Esophagus squamous epithelium (tissue), 5 donors: ENCODE measurements around the gene TIMD4. TPM values are rescaled to one million over a fixed set of nuclear protein-coding genes. Genes with fewer than 3 reads are reported as not detected.
"Not testable (repeated sequence)": the region's sequence is repeated elsewhere in the genome, so short reads cannot be mapped to it uniquely, and the experiment has no call there.

Experiments used
- DNase-seq: peaks from one replicate; lab custom pipeline; 2025; lab: John Stamatoyannopoulos, UW
- H3K27ac ChIP-seq, 4 donors: fragments of 200-600 bp; sonication (generic); one replicate each; pipeline ENCODE4 v1.5.1; 2016 to 2019; ENCODE audit warnings: mild to moderate bottlenecking in 1 of 4
- H3K27me3 ChIP-seq, 4 donors: fragments of 200-600 bp; sonication (generic); 1 replicate in 3 of 4; 2 replicates in 1 of 4; pipeline versions ENCODE4 v1.5.1 to v1.6.0; 2017 to 2021; ENCODE audit warnings: antibody characterized with exemption in 1 of 4
- H3K36me3 ChIP-seq, 3 donors: fragments of 200-600 bp; sonication (generic); one replicate each; pipeline ENCODE4 v1.5.1; 2016 to 2019
- H3K4me1 ChIP-seq, 3 donors: fragments of 200-600 bp; sonication (generic); one replicate each; pipeline ENCODE4 v1.5.1; 2017 to 2019
- H3K4me3 ChIP-seq, 4 donors: fragments of 200-600 bp; sonication (generic); 1 replicate in 3 of 4; 2 replicates in 1 of 4; pipeline ENCODE4 v1.5.1; 2016 to 2019; ENCODE audit warnings: mild to moderate bottlenecking in 2 of 4, moderate library complexity in 1 of 4
- H3K9me3 ChIP-seq, 3 donors: fragments of 200-600 bp; sonication (generic); one replicate each; pipeline ENCODE4 v1.5.1; 2016 to 2019
- POLR2A ChIP-seq, 4 donors: fragments of 450-650 bp; IDR thresholded peaks; one replicate each; pipeline ENCODE4 v1.6.1; 2017; ENCODE audit warnings: antibody characterized with exemption in 4 of 4, mild to moderate bottlenecking in 4 of 4, moderate library complexity in 3 of 4
- WGBS, 2 donors: methylation state at CpG; one replicate each; pipeline ENCODE4 v1.1.5; 2018; 5-methylcytosine and 5-hydroxymethylcytosine counted together
- intact Hi-C: fragments of 100-400 bp; cut with DNase I; formaldehyde crosslinking; loops from one replicate; pipeline ENCODE4 v1.15.0; 2022
- total RNA-seq, 4 donors: library from RNA; depleted of rRNA; stranded (reverse); fragments of >200 nt; gene quantifications; one replicate each; pipeline ENCODE4 v1.1.0, GENCODE V29; 2016
- TF ChIP-seq, protein P1 (sequence below), 6 experiments: fragments of 450-650 bp in 4 of 6; fragments of 200-600 bp in 2 of 6; sonication (generic) in 2 of 6; IDR thresholded peaks; one replicate each; pipeline ENCODE4 v1.5.1; 2016 to 2019; ENCODE audit warnings: antibody characterized with exemption in 6 of 6, mild to moderate bottlenecking in 4 of 6, moderate library complexity in 4 of 6
- donor health status: DM: yes; HTN: yes; CAD: no.

The TIMD4 gene
- total RNA-seq, 4 donors from 2014 or later: not detected

DNA sequence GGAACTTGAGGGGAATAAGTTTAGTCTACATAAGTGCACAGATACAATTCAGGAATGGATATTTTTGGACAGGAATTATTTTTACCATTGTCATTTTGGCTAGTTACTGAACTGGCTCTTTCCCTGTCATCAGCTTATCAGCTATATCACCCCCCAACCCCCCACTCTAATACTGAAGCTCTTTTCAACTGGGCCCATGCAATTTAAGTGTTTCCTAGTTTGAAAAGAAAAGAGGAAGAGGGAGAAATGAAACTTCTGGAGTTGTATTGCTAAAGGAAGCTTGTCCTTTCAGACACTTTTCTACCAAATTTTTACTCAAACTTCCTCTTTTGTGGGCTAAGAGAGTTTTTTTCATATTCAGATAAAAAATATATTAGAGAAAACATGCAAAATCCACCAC lies 18.5 kb upstream of the TIMD4 start:
- no peak for TF ChIP-seq POLR2A (IDR thresholded peaks at IDR 0.05)
- TF ChIP-seq, protein P1, sequence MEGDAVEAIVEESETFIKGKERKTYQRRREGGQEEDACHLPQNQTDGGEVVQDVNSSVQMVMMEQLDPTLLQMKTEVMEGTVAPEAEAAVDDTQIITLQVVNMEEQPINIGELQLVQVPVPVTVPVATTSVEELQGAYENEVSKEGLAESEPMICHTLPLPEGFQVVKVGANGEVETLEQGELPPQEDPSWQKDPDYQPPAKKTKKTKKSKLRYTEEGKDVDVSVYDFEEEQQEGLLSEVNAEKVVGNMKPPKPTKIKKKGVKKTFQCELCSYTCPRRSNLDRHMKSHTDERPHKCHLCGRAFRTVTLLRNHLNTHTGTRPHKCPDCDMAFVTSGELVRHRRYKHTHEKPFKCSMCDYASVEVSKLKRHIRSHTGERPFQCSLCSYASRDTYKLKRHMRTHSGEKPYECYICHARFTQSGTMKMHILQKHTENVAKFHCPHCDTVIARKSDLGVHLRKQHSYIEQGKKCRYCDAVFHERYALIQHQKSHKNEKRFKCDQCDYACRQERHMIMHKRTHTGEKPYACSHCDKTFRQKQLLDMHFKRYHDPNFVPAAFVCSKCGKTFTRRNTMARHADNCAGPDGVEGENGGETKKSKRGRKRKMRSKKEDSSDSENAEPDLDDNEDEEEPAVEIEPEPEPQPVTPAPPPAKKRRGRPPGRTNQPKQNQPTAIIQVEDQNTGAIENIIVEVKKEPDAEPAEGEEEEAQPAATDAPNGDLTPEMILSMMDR (IDR thresholded peaks at IDR 0.05): no peak
- no peak for DNase-seq
- intact Hi-C loops: no loop called here
- Histone ChIP-seq H3K9me3 (peaks cover 0 to 19% (median 0%) of the 10 kb centered on the region in 3 donors), H3K36me3 (no peaks in the 10 kb centered on the region), H3K27ac (no peak overlapping the region), H3K4me1 (no peaks in the 10 kb centered on the region), H3K27me3 (no peaks in the 10 kb centered on the region), H3K4me3 (no peak overlapping the region)

DNA sequence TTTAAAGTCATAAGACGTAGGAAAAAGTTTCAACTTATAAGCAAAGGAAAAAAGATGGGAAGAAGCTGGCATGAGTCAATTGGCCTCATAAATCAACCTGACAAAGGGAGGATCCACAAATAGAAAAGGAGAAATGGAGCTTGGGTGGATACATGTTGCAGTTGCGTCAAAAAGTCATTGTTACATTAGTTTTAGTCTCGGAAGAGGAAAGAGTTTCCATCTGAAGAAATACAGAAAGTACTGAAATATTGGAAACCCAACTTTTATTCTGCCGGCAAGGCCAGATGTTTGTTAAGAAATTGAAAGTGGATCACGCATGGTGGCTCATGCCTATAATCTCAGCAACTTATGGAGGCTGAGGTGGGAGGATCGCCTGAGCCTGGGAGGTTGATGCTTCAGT lies 11.3 kb upstream of the TIMD4 start:
- Histone ChIP-seq H3K27ac (no peak overlapping the region), H3K27me3 (no peaks in the 10 kb centered on the region), H3K36me3 (no peaks in the 10 kb centered on the region), H3K4me3 (no peak overlapping the region), H3K9me3 (peaks cover 0 to 6% (median 0%) of the 10 kb centered on the region in 3 donors), H3K4me1 (no peaks in the 10 kb centered on the region)
- intact Hi-C loops: no loop called here
- TF ChIP-seq POLR2A (IDR thresholded peaks at IDR 0.05): no peak
- TF ChIP-seq, protein P1 (IDR thresholded peaks at IDR 0.05): no peak
- 66 to 83% methylated on average over 6 of the region's 6 CpGs for WGBS, 2 donors
- DNase-seq: no peak

DNA sequence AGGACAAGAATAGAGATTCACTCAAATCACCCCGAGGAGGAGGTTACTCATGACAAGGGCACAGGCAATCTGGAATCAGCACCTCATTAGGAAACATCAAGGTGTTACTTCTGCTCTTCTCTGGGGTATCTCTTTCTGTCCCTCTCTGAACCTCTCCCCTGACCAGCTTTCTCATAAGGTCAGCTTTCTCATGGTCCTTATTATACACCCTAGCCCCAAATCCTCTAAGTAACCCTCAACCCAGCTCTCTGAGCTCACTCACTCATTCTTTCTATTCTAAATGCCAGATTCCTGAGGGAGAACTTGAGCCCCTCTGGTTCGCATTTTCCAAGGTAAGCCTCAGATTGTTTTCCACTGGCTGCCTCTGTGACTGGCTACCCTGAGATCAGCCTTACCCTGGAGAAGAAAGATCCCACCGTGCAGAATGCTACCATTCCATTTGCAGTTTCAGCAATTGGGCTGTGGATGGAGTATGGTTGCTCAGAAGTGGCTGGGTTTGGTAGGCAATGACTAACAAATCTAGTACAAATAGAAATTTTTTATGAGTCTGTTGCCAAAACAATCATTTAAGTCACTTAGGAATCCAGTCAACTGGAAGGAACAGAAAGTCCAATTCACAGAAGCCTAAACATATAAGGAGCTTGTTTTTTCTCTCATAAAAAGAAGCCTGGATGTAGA lies 9.0 kb upstream of the TIMD4 start:
- H3K36me3 ChIP-seq: no peaks in the 10 kb centered on the region
- no peaks in the 10 kb centered on the region for H3K9me3 ChIP-seq
- TF ChIP-seq POLR2A (IDR thresholded peaks at IDR 0.05): no peak
- TF ChIP-seq, protein P1 (IDR thresholded peaks at IDR 0.05): no peak
- WGBS, 2 donors: 68 to 88% methylated on average over 3 of the region's 3 CpGs
- intact Hi-C loops: no loop called here
- no peaks in the 10 kb centered on the region for H3K4me1 ChIP-seq
- H3K27me3 ChIP-seq: no peaks in the 10 kb centered on the region
- H3K27ac ChIP-seq: no peak overlapping the region
- no peak overlapping the region for H3K4me3 ChIP-seq
- no peak for DNase-seq

DNA sequence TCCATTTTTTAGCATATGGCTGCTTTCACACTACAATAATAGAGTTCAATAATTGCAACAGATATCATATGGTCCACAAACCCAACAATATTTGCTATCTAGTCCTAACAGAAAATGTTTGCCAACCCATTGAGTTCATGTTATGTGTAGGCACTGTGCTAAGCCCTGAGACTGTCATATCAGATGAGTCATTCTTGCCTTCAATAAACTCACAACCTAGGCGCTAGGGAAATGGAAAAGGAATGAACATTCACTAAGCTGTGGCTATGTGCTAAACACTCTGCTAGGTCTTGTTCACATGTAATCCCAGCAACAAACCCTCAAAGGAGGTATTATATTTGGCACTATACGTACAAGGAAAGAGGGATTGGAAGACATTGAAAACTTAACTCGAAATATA lies 8.4 kb upstream of the TIMD4 start:
- Histone ChIP-seq H3K27ac (no peak overlapping the region), H3K9me3 (no peaks in the 10 kb centered on the region), H3K4me3 (no peak overlapping the region), H3K4me1 (no peaks in the 10 kb centered on the region), H3K36me3 (no peaks in the 10 kb centered on the region), H3K27me3 (no peaks in the 10 kb centered on the region)
- WGBS, 2 donors: 52 to 61% methylated on average over 3 of the region's 3 CpGs
- intact Hi-C loops: no loop called here
- TF ChIP-seq POLR2A (IDR thresholded peaks at IDR 0.05): no peak
- TF ChIP-seq, protein P1 (IDR thresholded peaks at IDR 0.05): no peak
- no peak for DNase-seq

DNA sequence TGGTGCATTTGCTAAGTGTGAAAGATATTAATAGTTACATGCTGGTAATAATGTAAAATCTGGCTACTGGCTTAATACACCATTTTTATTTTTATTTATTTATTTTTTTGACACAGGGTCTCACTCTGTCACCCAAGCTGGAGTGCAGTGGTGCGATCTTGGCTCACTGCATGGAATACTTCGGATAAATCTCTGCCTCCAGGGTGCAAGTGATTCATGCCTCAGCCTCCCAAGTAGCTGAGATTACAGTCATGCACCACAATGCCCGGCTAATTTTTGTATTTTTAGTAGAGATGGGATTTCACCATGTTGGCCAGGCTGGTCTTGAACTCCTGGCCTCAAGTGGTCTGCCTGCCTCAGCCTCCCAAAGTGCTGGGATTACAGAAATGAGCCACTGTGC lies 4.4 kb upstream of the TIMD4 start:
- H3K4me3 ChIP-seq, H3K4me1 ChIP-seq, H3K9me3 ChIP-seq, intact Hi-C loops, H3K27ac ChIP-seq, H3K27me3 ChIP-seq, DNase-seq, H3K36me3 ChIP-seq: not testable (repeated sequence)
- 77 to 85% methylated on average over 3 of the region's 3 CpGs for WGBS, 2 donors

DNA sequence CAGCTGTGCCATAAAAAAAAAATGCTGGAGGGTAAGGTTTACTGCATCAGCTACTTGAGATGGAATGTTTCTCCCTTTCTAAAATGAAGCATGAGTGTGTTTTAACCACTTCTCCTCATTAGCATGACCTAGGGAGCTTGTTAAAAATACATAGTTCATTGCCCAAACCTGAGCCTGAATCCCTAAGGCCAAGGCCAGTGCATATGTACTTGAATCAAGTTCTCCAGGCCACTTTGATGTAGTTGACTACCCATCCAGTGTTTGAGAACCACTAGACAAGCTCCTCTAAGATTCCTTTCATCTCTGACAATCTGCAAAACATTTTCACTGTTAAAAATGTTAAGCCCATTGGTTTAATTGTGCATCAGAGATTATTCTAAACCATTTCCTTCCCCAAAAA lies 6.7 kb downstream of the TIMD4 start:
- H3K36me3 ChIP-seq: no peaks in the 10 kb centered on the region
- H3K27me3 ChIP-seq: no peaks in the 10 kb centered on the region
- no peak overlapping the region for H3K27ac ChIP-seq
- H3K4me1 ChIP-seq: no peaks in the 10 kb centered on the region
- intact Hi-C loops: no loop called here
- TF ChIP-seq, protein P1 (IDR thresholded peaks at IDR 0.05): no peak
- no peak for TF ChIP-seq POLR2A (IDR thresholded peaks at IDR 0.05)
- DNase-seq: no peak
- H3K9me3 ChIP-seq: no peaks in the 10 kb centered on the region
- H3K4me3 ChIP-seq: no peak overlapping the region
